Right lobe of liver (tissue), 6 donors: ENCODE results near the gene VPS13A. TPM values are rescaled to one million over a fixed set of nuclear protein-coding genes. Genes with fewer than 3 reads are reported as not detected.

Source experiments
- ATAC-seq, 4 donors: fragments of 200-7000 bp; cut with Tn5 transposase; one replicate each; pipeline ENCODE4 v1.9.1; 2020; ENCODE audit warnings: mild to moderate bottlenecking in 4 of 4, moderate library complexity in 4 of 4
- DNase-seq, 3 donors: peaks; one replicate each; pipeline ENCODE4 v3.0.0-alpha.2; 2020
- H3K27ac ChIP-seq, 3 donors: fragments of 200-600 bp; one replicate each; pipeline ENCODE4 v1.8.0; 2022
- H3K27me3 ChIP-seq, 2 donors: fragments of 200-600 bp; one replicate each; pipeline ENCODE4 v1.8.0; 2022
- H3K36me3 ChIP-seq, 4 donors: fragments of 200-600 bp; sonication (generic) in 1 of 4; one replicate each; pipeline versions ENCODE4 v1.5.1 to v1.8.0; 2017 to 2022; ENCODE audit warnings: control low read depth in 1 of 4
- H3K4me1 ChIP-seq, 4 donors: fragments of 200-600 bp; sonication (generic) in 1 of 4; one replicate each; pipeline versions ENCODE4 v1.5.1 to v1.8.0; 2017 to 2022; ENCODE audit warnings: control low read depth in 1 of 4
- H3K4me3 ChIP-seq, 3 donors: fragments of 200-600 bp; one replicate each; pipeline ENCODE4 v1.8.0; 2022
- H3K9me3 ChIP-seq, 4 donors: fragments of 200-600 bp; sonication (generic) in 1 of 4; one replicate each; pipeline versions ENCODE4 v1.5.1 to v1.8.0; 2017 to 2022; ENCODE audit warnings: control low read depth in 1 of 4
- CTCF ChIP-seq, 4 donors: fragments of 200-600 bp in 3 of 4; fragments of 450-650 bp in 1 of 4; IDR thresholded peaks; one replicate each; pipeline versions ENCODE4 v1.5.1 to v1.8.0; 2016 to 2022; ENCODE audit warnings: antibody characterized with exemption in 4 of 4, mild to moderate bottlenecking in 2 of 4
- POLR2A ChIP-seq: fragments of 450-650 bp; IDR thresholded peaks from one replicate; pipeline ENCODE4 v1.6.1; 2017; ENCODE audit warnings: antibody characterized with exemption, mild to moderate bottlenecking
- WGBS: methylation state at CpG from one replicate; pipeline ENCODE4 v1.1.6; 2018; ENCODE audit warnings: low coverage, low lambda C conversion rate; ENCODE audit not compliant: insufficient coverage; ENCODE audit errors: missing lambda C conversion rate; 5-methylcytosine and 5-hydroxymethylcytosine counted together
- intact Hi-C, 2 donors: fragments of 100-400 bp; cut with DNase I; formaldehyde crosslinking; loops; one replicate each; pipeline versions ENCODE4 v1.11.2 to v1.14.1; 2022
- total RNA-seq, 6 experiments: library from RNA; depleted of rRNA in 2 of 6; stranded (reverse); fragments of >200 nt in 2 of 6; fragmentation: NEBNext Ultra II Directional in 3 of 6; extraction: Animal tissue kit (Norgen Biotek cat#: 25700) in 3 of 6; gene quantifications; one replicate each; pipeline versions ENCODE4 v1.1.0 to v1.2.4, GENCODE V29; 2016 to 2023
- donor health status: DM: no; HTN: yes; CAD: no.
- donor health status: DM: no; HTN: no; CAD: no.
- donor health status: DM: no; HTN: no; CAD: no.
- donor health status: DM: no; HTN: yes; CAD: no.
- donor health status: DM: no; HTN: yes; CAD: no.

VPS13A gene
- total RNA-seq, 6 experiments from 2014 or later = 13.1 to 26.5 (median 20.0) TPM

DNA sequence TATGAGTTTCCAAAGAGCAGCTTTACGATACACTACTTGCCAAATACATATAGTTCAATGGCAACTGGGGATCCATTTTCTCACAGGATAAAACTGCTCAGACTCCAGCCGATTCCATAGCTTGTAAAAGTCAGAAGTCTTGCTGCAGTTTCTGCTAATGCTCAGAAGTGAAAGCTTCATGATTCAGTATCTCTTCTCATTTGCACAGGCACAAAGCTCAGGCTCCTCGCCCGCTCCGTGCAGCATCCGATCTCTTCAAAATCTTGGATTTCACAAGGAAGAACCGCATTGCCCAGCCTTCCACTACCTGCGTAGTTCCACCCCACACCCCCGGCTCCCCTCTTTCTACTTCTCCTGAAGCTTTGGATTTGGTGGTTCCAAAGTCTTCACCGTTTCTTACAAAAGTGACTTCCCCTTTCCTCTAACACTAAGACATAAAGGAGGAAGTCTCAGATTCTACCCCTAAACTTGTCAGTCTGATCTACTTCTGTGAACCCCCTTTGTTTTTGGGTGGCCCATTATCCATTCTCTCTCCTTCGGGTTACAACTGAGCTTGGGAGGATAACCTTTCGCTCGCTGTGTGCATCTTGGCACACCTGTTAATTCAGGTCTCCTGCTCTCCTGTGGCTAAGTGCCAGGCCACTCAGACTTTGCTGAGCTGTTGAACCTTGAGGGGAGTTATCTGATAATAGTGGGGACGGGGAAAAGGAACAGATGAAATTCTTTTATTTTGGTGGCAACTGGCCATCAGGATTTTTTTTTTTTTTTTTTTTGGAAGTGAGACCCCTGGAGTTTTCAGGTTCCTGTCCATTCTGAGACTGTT, 276.7 kb downstream of the VPS13A start:
- H3K27me3 ChIP-seq = no peaks in the 10 kb centered on the region
- DNase-seq = no peak
- WGBS = 70% methylated on average over 12 of the region's 14 CpGs
- H3K36me3 ChIP-seq = no peaks in the 10 kb centered on the region
- H3K4me3 ChIP-seq = no peak overlapping the region
- H3K9me3 ChIP-seq = no peaks in the 10 kb centered on the region
- no peaks in the 10 kb centered on the region for H3K4me1 ChIP-seq
- TF ChIP-seq CTCF (IDR thresholded peaks at IDR 0.05) (no peak), POLR2A (no peak)
- H3K27ac ChIP-seq = no peak overlapping the region
- intact Hi-C loops = loop anchor here in 1 of 2 donors (10.0 kb wide), 2 partner anchors 191 to 291 kb away; partner anchors contain the start of gene GNA14
- ATAC-seq = no peak

- Histone ChIP-seq H3K27me3 (no peaks in the 10 kb centered on the region), H3K36me3 (no peaks in the 10 kb centered on the region), H3K4me3 (no peak overlapping the region), H3K4me1 (no peaks in the 10 kb centered on the region), H3K27ac (no peak overlapping the region), H3K9me3 (no peaks in the 10 kb centered on the region)
- TF ChIP-seq POLR2A = no peak
- no peak for TF ChIP-seq CTCF (IDR thresholded peaks at IDR 0.05)
- ATAC-seq (no peak), DNase-seq (no peak)
- WGBS = 78% methylated on average over 3 of the region's 3 CpGs
- intact Hi-C loops = loop anchor here in 1 of 2 donors (10.0 kb wide), 2 partner anchors 190 to 290 kb away; partner anchors contain the start of gene GNA14
Measured at GRCh38 chr9:77454663-77455062, 277.3 kb downstream of the VPS13A start.

- no peaks in the 10 kb centered on the region for H3K9me3 ChIP-seq
- intact Hi-C loops = loop anchor here in 1 of 2 donors (10.0 kb wide), 2 partner anchors 189 to 289 kb away; partner anchors contain the start of gene GNA14
- no peak overlapping the region for H3K27ac ChIP-seq
- H3K36me3 ChIP-seq = no peaks in the 10 kb centered on the region
- ATAC-seq (peak; percentile 66 to 73 (median 70)), DNase-seq (peak in 2 of 3 donors; percentile 43 to 57)
- H3K4me1 ChIP-seq = no peaks in the 10 kb centered on the region
- WGBS = 58% methylated on average over 8 of the region's 8 CpGs
- TF ChIP-seq POLR2A (no peak), CTCF (IDR thresholded peaks at IDR 0.05) (peak; percentile 52 to 63 (median 59))
- H3K27me3 ChIP-seq = no peaks in the 10 kb centered on the region
- no peak overlapping the region for H3K4me3 ChIP-seq
Measured at GRCh38 chr9:77455312-77455927, 278.1 kb downstream of the VPS13A start.

DNA sequence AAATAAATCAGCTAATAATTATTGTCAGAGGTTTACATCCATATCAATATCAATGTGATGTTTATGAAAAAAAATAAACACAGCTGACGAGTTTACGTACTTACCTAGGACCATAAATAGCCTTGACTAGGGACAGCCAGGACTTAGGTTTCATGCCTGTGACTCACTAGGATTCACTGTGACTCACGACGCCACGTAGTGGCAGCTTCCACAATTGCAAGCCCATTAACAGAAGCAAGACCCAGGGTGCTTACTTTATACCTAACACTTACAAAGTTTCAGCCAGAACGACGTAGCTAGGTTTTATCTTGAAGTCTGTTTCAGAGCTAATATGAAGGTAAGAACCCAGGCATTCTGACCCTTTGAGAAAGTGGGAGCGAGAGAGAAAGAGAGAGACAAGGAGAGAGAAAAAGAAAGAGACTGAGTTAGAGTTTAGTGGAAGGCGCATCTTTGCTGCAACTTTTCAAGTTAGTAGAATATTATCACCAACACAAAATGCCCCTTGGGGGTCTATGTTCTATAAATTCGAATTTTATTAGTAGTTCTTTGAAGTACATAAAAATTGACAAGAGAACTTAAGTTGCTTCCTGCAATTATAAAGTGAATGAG, 279.6 kb downstream of the VPS13A start:
- Histone ChIP-seq H3K4me1 (no peaks in the 10 kb centered on the region), H3K4me3 (no peak overlapping the region), H3K27me3 (no peaks in the 10 kb centered on the region), H3K9me3 (no peaks in the 10 kb centered on the region), H3K36me3 (no peaks in the 10 kb centered on the region), H3K27ac (no peak overlapping the region)
- intact Hi-C loops = loop anchor here in 1 of 2 donors (10.0 kb wide), 2 partner anchors 188 to 288 kb away; partner anchors contain the start of gene GNA14
- ATAC-seq = peak; percentile 92 to 96 (median 94)
- TF ChIP-seq POLR2A (no peak), CTCF (IDR thresholded peaks at IDR 0.05) (peak; percentile 80 to 97 (median 92))
- WGBS = 12% methylated on average over 10 of the region's 10 CpGs
- DNase-seq = peak; percentile 78 to 82 (median 80)
